OCI-LY3 (cell line): ENCODE data around the gene UNKL.

Experiments used
- H2AFZ ChIP-seq: fragments of 200-600, 300-600 bp; shearing (Covaris generic); 2 replicates; pipeline ENCODE4 v1.6.0; 2014; ENCODE audit warnings: antibody characterized with exemption, low read depth, low read length
- H3K27ac ChIP-seq: fragments of 200-600, 300-600 bp; sonication (generic); 2 replicates; pipeline ENCODE4 v1.5.1; 2014; ENCODE audit warnings: mild to moderate bottlenecking, low read length, moderate library complexity, mixed read lengths
- H3K27me3 ChIP-seq: fragments of 200-600, 300-600 bp; sonication (generic); 2 replicates; pipeline ENCODE4 v1.6.1; 2014; ENCODE audit warnings: low read depth, low read length, mixed read lengths
- H3K36me3 ChIP-seq: fragments of 200-600, 300-600 bp; sonication (generic); replicated peaks from 2 replicates; pipeline ENCODE3; 2014; ENCODE audit warnings: low read depth, low read length, mixed read lengths
- H3K4me1 ChIP-seq: fragments of 300-600, 200-600 bp; sonication (generic); 2 replicates; pipeline ENCODE4 v1.6.1; 2014; ENCODE audit warnings: low read length, mixed read lengths
- H3K4me2 ChIP-seq: fragments of 200-600, 300-600 bp; sonication (generic); 2 replicates; pipeline ENCODE4 v1.6.1; 2014; ENCODE audit warnings: low read length, mixed read lengths
- H3K4me3 ChIP-seq: fragments of 300-600, 200-600 bp; sonication (generic); 2 replicates; pipeline ENCODE4 v1.5.1; 2014; ENCODE audit warnings: antibody characterized with exemption, mild to moderate bottlenecking, low read length, moderate library complexity
- H3K79me2 ChIP-seq: fragments of 300-600, 200-600 bp; shearing (Covaris generic); 2 replicates; pipeline ENCODE4 v1.6.1; 2014; ENCODE audit warnings: mild to moderate bottlenecking, low read length, mixed read lengths
- H3K9ac ChIP-seq: fragments of 300-600, 200-600 bp; shearing (Covaris generic); 2 replicates; pipeline ENCODE4 v1.6.0; 2014; ENCODE audit warnings: mild to moderate bottlenecking, low read length, moderate library complexity
- H3K9me3 ChIP-seq: fragments of 200-600, 300-600 bp; shearing (Covaris generic); 2 replicates; pipeline ENCODE4 v1.6.1; 2014; ENCODE audit warnings: low read length, mixed read lengths; ENCODE audit not compliant: insufficient read depth
- H4K20me1 ChIP-seq: fragments of 200-600, 300-600 bp; sonication (generic); 2 replicates; pipeline ENCODE4 v1.6.1; 2016; ENCODE audit warnings: low read length, mixed read lengths; ENCODE audit not compliant: insufficient read depth
- CTCF ChIP-seq: fragments of 200-600, 300-600 bp; sonication (generic); IDR thresholded peaks from 2 replicates; pipeline ENCODE4 v1.5.1; 2014; ENCODE audit warnings: antibody characterized with exemption, low read length, low read depth
- EZH2phosphoT487 ChIP-seq: fragments of 200-600 bp; shearing (Covaris generic); IDR thresholded peaks from 2 replicates; pipeline ENCODE4 v1.6.1; 2018; ENCODE audit warnings: antibody characterized with exemption, mixed run types, low read depth

Gene UNKL

DNA sequence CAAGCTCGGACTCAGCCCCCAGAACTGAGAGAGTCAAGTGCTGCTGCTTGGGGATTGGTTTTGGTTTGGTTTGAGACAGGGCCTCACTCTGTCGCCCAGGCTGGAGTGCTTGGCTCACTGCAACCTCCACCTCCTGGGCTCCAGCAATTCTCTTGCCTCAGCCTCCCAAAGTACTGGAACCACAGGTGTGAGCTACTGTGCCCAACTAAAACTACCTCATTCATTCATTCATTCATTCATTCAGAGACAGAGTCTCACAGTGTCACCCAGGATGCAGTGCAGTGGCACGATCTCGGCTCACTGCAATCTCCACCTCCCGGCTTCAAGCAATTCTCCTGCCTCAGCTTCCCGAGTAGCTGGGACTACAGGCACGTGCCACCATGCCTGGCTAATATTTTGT is 24.7 kb downstream of the UNKL start:
- no peak overlapping the region for H3K27ac ChIP-seq
- peaks cover 3% of the 10 kb centered on the region for H3K36me3 ChIP-seq
- H3K4me1 ChIP-seq: no peaks in the 10 kb centered on the region
- TF ChIP-seq EZH2phosphoT487 (no peak), CTCF (no peak)
- no peaks in the 10 kb centered on the region for H3K27me3 ChIP-seq
- H3K9ac ChIP-seq: no peak overlapping the region
- H3K9me3 ChIP-seq: no peaks in the 10 kb centered on the region
- H3K4me3 ChIP-seq: no peak overlapping the region
- H3K4me2 ChIP-seq: no peak overlapping the region
- no peaks in the 10 kb centered on the region for H3K79me2 ChIP-seq
- H2AFZ ChIP-seq: no peak overlapping the region
- no peaks in the 10 kb centered on the region for H4K20me1 ChIP-seq

- H3K4me1 ChIP-seq: no peaks in the 10 kb centered on the region
- H3K36me3 ChIP-seq: peaks cover 4% of the 10 kb centered on the region
- no peaks in the 10 kb centered on the region for H4K20me1 ChIP-seq
- no peaks in the 10 kb centered on the region for H3K79me2 ChIP-seq
- TF ChIP-seq EZH2phosphoT487 (no peak), CTCF (no peak)
- no peak overlapping the region for H3K4me3 ChIP-seq
- no peak overlapping the region for H3K9ac ChIP-seq
- no peak overlapping the region for H3K27ac ChIP-seq
- no peak overlapping the region for H2AFZ ChIP-seq
- no peak overlapping the region for H3K4me2 ChIP-seq
- H3K9me3 ChIP-seq: no peaks in the 10 kb centered on the region
- H3K27me3 ChIP-seq: no peaks in the 10 kb centered on the region
Observed at GRCh38 chr16:1387331-1387730, 27.2 kb downstream of the UNKL start.

- no peaks in the 10 kb centered on the region for H3K27me3 ChIP-seq
- no peak overlapping the region for H3K9ac ChIP-seq
- no peak overlapping the region for H3K4me3 ChIP-seq
- peaks cover 4% of the 10 kb centered on the region for H3K36me3 ChIP-seq
- H2AFZ ChIP-seq: no peak overlapping the region
- no peak for TF ChIP-seq EZH2phosphoT487
- peaks cover under 1% of the 10 kb centered on the region; the same call in 1 of the 2 replicates for H3K4me1 ChIP-seq
- H3K4me2 ChIP-seq: no peak overlapping the region
- H3K27ac ChIP-seq: no peak overlapping the region
- no peaks in the 10 kb centered on the region for H3K79me2 ChIP-seq
- 0 out of 2 replicates have a peak, but pooled peaks cover under 1% of the 10 kb centered on the region for H4K20me1 ChIP-seq
- no peaks in the 10 kb centered on the region for H3K9me3 ChIP-seq
Observed at GRCh38 chr16:1385232-1385631, 29.3 kb downstream of the UNKL start.

GRCh38 chr16:1383556-1383955 is 30.9 kb downstream of the UNKL start:
- Histone ChIP-seq H3K27ac (no peak overlapping the region), H3K4me3 (no peak overlapping the region), H3K36me3 (peaks cover 4% of the 10 kb centered on the region), H3K79me2 (peaks cover 9% of the 10 kb centered on the region), H3K9ac (no peak overlapping the region), H3K9me3 (no peaks in the 10 kb centered on the region), H4K20me1 (peaks cover 6% of the 10 kb centered on the region; the same call in 1 of the 2 replicates), H3K27me3 (no peaks in the 10 kb centered on the region), H2AFZ (no peak overlapping the region), H3K4me1 (peaks cover 6% of the 10 kb centered on the region; the same call in 1 of the 2 replicates), H3K4me2 (no peak overlapping the region)
- no peak for TF ChIP-seq EZH2phosphoT487
- TF ChIP-seq CTCF: no peak
